IPS DF 6.9 (cell line): ENCODE results near the gene ACTG2.
"Not testable (repeated sequence)": the region's sequence is repeated elsewhere in the genome, so short reads cannot be mapped to it uniquely, and the experiment has no call there.

Source experiments
- DNase-seq: peaks from one replicate; pipeline ENCODE4 v3.0.0-alpha.2; 2013; ENCODE audit warnings: low read depth, low spot score
- H3K27ac ChIP-seq: one replicate; pipeline ENCODE4 v1.5.1; 2013; ENCODE audit warnings: low read length, control low read depth
- H3K27me3 ChIP-seq: 2 replicates; pipeline ENCODE4 v1.6.1; 2013; ENCODE audit warnings: mild to moderate bottlenecking, low read length; ENCODE audit not compliant: control insufficient read depth, insufficient read depth
- H3K36me3 ChIP-seq: 2 replicates; pipeline ENCODE4 v1.6.1; 2013; ENCODE audit warnings: low read length; ENCODE audit not compliant: control insufficient read depth, insufficient read depth
- H3K4me1 ChIP-seq: 2 replicates; pipeline ENCODE4 v1.6.1; 2013; ENCODE audit warnings: low read length; ENCODE audit not compliant: control insufficient read depth, insufficient read depth
- H3K4me3 ChIP-seq: 2 replicates; pipeline ENCODE4 v1.5.1; 2013; ENCODE audit warnings: mild to moderate bottlenecking, low read length
- H3K9me3 ChIP-seq: 2 replicates; pipeline ENCODE4 v1.6.1; 2013; ENCODE audit warnings: low read length, inconsistent platforms; ENCODE audit not compliant: control insufficient read depth, insufficient read depth
- whole genome bisulfite sequencing: extraction: QIAGEN DNeasy Blood & Tissue Kit; methylation state at CpG from one replicate; pipeline ENCODE4 v1.1.7; 2013; ENCODE audit warnings: mixed read lengths, missing lambda C conversion rate; ENCODE audit not compliant: insufficient read length, insufficient coverage; 5-methylcytosine and 5-hydroxymethylcytosine counted together

The ACTG2 gene

DNA sequence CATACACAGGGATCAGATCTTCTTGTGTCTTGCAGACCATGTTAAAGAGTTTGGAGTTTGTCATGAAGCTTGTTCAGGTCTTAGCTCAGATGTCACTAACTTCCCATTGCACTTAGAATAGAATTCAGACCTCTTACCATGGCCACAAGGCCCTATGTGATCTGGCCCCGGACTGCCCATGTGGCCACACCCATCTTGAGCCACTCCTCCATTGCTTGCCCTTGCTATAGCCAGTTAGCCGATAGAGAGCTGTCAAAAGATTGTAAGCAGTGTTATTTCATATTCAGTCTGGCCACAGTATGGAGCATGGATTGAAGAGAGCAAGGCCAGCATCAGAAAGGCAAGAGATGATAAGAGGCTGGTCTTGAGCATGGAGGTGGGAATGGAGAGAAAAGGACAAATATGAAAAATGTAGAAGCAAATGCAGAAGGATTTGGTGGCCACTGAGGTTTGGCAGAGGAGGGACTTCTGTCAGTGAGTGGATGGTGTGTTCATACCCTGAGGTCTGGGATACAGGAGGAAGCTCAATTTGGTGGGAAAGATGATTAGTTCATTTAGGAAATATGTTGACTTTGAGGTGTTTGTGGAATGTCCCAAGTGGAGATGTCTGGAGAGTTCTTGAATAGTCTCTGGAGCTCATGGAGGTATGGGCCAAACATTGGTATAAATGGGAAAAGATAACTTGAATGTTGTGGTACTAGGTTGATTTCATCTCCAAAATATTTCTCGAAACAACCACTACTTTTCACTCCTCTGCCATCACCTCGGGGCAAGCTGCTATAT, 44.5 kb downstream of the ACTG2 start:
- Histone ChIP-seq H3K4me1 (no peaks in the 10 kb centered on the region), H3K27me3 (no peaks in the 10 kb centered on the region), H3K4me3 (no peak overlapping the region), H3K27ac (no peak overlapping the region), H3K9me3 (no peaks in the 10 kb centered on the region), H3K36me3 (peaks cover 3% of the 10 kb centered on the region; the same call in 1 of the 2 replicates)
- no peak for DNase-seq
- WGBS: no CpG with 5 or more reads among the region's 4 CpGs

DNA sequence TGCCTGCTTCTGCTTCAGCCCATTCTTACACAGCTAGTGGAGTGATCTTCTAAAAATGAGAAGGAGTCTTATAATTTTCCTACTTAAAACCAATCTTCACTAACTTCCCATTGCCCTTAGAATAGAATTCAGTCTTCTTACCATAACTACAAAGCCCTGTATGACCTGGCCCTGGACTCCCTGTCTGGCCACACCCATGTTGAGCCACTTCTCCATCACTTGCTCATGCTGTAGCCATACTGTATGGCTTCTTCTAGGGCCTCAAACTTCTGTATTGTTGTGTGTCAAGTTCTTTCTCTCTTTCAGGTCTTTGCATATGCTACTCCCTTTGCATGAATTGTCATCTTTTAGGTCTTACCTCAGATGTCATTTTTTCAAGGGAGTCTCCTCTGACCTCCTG, 45.1 kb downstream of the ACTG2 start:
- no peak overlapping the region for H3K4me3 ChIP-seq
- H3K27ac ChIP-seq: no peak overlapping the region
- no peaks in the 10 kb centered on the region for H3K27me3 ChIP-seq
- H3K36me3 ChIP-seq: no peaks in the 10 kb centered on the region; the same call in 1 of the 2 replicates
- H3K4me1 ChIP-seq: no peaks in the 10 kb centered on the region
- no peak for DNase-seq
- H3K9me3 ChIP-seq: no peaks in the 10 kb centered on the region

DNA sequence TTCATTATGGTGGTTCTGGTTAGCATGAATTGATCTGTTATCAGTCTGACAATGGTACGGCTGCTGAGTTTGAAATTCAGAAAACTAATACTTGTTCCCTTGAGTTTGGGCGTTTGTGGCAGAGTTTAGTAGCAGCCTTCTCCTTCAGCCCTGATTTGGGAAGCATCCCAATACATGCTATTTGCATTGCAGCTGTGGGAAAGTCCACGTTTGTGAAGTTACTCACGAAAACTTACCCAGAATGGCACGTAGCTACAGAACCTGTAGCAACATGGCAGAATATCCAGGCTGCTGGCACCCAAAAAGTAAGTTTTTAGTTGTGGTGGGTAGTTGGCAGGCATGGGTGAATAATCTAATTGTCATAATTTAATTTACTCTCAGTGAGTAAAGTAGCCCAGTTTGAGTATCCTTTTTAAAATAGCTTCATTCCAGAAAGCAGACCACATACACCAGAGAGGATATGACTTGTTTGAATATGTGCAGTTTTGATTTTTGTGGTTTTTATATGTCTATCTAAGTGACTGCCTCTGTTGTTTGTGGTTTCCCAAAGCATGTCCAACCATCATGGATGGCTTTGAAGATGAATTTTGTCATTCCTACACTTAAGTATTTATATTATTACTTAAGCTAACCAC, 46.0 kb downstream of the ACTG2 start:
- no peaks in the 10 kb centered on the region for H3K27me3 ChIP-seq
- H3K4me3 ChIP-seq: no peak overlapping the region
- no peaks in the 10 kb centered on the region; the same call in 1 of the 2 replicates for H3K36me3 ChIP-seq
- DNase-seq: no peak
- H3K9me3 ChIP-seq: no peaks in the 10 kb centered on the region
- WGBS: no CpG with 5 or more reads among the region's 5 CpGs
- H3K27ac ChIP-seq: no peak overlapping the region
- no peaks in the 10 kb centered on the region for H3K4me1 ChIP-seq

DNA sequence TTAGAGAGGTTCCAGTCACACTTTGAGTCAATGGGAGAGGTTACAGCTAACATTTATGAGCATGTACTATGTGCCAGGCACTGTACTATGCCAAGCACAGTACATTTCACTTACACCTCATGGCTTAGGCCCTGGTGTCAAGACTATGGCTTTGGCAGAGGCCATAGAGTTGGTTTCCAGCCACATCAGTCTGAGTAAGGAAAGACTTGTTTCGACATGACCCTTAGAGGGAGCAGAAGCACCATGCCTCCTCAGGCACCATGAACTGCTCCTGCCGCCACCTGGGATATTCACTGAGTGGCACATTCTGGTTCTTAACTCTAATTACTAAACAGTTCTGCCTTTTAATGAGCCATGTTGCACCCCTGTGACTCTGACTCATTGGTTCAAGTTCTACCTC, 46.6 kb downstream of the ACTG2 start:
- no CpG with 5 or more reads among the region's 2 CpGs for WGBS
- Histone ChIP-seq H3K9me3 (no peaks in the 10 kb centered on the region), H3K27ac (no peak overlapping the region), H3K4me1 (no peaks in the 10 kb centered on the region), H3K4me3 (no peak overlapping the region), H3K36me3 (no peaks in the 10 kb centered on the region; the same call in 1 of the 2 replicates), H3K27me3 (no peaks in the 10 kb centered on the region)
- no peak for DNase-seq

DNA sequence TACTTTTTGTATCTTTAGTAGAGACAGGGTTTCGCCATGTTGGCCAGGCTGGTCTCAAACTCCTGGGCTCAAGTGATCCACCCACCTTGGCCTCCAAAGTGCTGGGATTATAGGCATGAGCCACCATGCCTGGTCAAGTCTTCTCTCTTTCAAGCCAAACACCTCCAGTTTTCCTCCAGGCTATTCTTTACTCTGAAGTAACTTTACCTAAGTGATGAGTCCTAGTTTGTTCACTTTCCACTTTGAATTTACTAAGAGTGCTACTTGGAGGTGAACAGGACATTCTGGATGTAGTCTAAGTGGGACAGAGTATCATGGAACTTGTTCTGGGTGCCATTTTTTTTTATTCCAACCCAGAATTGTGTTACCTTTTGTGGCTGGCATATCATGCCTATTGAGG, 47.3 kb downstream of the ACTG2 start:
- no CpG with 5 or more reads among the region's 1 CpG for WGBS
- not testable (repeated sequence) for H3K36me3 ChIP-seq, H3K4me1 ChIP-seq, H3K27me3 ChIP-seq, H3K4me3 ChIP-seq, DNase-seq, H3K9me3 ChIP-seq, H3K27ac ChIP-seq

DNA sequence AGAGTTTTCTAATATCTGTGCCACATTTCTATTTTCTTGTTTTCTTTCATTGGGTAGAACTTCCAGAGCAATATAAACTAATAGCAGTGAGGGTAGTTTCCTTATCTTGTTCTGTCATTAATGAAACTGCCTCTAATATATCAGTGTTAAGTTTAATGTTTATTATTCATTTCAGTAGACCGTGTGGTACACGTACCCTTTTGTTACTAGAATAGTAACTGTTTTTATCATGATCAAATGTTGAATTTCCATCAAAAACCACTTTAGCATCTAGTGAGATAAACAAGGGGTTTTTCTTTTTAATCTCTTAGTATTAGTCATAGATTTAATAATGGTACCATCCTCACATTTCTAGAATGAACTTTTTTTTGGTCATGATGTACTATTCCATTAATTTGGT, 49.9 kb downstream of the ACTG2 start:
- Histone ChIP-seq H3K27ac (no peak overlapping the region), H3K36me3 (peaks cover 7% of the 10 kb centered on the region; the same call in 1 of the 2 replicates), H3K4me3 (no peak overlapping the region), H3K9me3 (no peaks in the 10 kb centered on the region), H3K4me1 (no peaks in the 10 kb centered on the region), H3K27me3 (no peaks in the 10 kb centered on the region)
- no CpG with 5 or more reads among the region's 2 CpGs for WGBS
- no peak for DNase-seq

DNA sequence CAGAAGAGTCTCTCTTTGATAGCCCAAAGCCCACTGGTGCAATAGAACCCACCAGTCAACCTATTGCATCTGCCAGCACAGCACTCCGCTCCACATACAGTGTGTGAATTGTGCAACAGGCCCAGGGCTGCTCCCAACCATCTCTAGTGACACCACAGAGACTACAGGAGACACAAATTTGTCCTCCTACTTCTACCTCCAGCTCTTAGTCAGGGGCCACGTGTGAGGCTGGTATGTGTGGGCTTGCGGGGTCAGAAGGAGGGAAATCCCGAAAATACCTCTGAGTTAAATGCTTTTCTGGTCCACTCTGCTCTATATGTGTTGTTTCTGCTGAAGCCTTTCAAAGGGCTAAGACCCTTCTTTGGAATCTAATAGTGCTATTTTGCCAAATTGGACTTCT, 51.9 kb downstream of the ACTG2 start:
- H3K27me3 ChIP-seq: no peaks in the 10 kb centered on the region
- no peak for DNase-seq
- H3K4me1 ChIP-seq: no peaks in the 10 kb centered on the region
- H3K36me3 ChIP-seq: peaks cover 7% of the 10 kb centered on the region; the same call in 1 of the 2 replicates
- no peaks in the 10 kb centered on the region for H3K9me3 ChIP-seq
- WGBS: no CpG with 5 or more reads among the region's 4 CpGs
- H3K4me3 ChIP-seq: no peak overlapping the region; the same call in 1 of the 2 replicates
- H3K27ac ChIP-seq: no peak overlapping the region

DNA sequence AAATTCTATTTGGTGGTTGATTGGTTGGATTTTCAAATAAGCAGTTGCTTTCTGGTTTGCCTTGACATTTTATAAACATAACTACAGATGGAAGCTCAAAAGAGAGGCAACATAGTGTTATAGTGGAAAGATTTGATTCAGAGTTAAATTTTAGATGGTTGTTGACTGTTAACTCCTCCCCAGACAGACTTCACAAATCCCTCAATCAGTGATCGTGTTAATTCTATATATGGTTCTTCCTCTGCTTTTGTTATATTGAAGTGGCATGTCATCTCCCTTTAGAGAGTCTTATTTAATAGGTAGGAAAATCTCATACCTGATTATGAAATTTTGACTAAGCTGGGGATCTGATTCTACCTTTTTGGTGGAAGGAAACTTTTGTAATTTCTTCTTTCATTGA, 53.4 kb downstream of the ACTG2 start:
- no peak for DNase-seq
- H3K4me1 ChIP-seq: no peaks in the 10 kb centered on the region
- peaks cover 10% of the 10 kb centered on the region; the same call in 1 of the 2 replicates for H3K36me3 ChIP-seq
- no CpG with 5 or more reads among the region's 1 CpG for WGBS
- no peaks in the 10 kb centered on the region for H3K27me3 ChIP-seq
- no peak overlapping the region for H3K4me3 ChIP-seq
- H3K27ac ChIP-seq: no peak overlapping the region
- H3K9me3 ChIP-seq: no peaks in the 10 kb centered on the region

DNA sequence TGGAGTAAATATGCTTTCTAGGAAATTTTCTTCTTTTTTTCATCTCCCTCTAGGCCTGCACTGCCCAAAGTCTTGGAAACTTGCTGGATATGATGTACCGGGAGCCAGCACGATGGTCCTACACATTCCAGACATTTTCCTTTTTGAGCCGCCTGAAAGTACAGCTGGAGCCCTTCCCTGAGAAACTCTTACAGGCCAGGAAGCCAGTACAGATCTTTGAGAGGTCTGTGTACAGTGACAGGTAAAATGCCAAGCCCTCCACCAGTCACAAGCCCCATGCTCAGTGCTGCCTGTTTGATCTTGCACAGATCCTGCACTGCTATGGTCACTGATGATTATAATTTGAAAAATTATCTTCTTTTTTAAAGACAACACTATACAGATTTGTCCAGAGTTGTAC, 53.9 kb downstream of the ACTG2 start:
- no peak for DNase-seq
- Histone ChIP-seq H3K27me3 (no peaks in the 10 kb centered on the region), H3K4me3 (no peak overlapping the region), H3K4me1 (no peaks in the 10 kb centered on the region), H3K27ac (no peak overlapping the region), H3K36me3 (peaks cover 10% of the 10 kb centered on the region; the same call in 1 of the 2 replicates), H3K9me3 (no peaks in the 10 kb centered on the region)
- WGBS: no CpG with 5 or more reads among the region's 3 CpGs

DNA sequence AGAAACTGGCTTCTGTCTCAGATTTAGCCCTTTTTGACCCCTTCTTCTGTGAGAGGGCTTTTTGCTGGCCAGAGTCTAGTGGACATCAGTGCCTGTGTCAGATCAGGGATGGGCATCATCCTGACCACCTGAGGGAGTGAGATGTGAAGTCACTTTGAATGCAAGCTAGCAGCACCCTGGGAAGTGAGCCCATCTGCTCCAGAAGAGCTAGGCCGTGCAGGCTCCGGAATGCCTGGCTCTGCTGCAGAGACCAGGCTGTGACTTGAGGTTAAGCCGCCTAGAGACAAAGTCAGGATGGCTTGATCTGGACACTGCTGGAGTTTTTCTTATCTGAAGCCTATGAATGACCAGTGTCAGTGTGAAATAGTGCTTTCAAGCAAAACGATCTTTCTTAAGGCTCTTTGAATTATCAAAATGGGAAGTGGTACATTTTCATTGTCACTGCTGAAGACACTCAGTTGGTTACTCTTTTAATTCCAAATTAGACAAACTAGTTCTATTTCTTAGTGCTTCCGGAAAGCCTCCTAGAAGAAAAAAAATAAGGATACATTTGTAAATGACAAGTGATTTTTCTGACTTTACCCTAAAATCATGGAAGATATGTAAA, 54.7 kb downstream of the ACTG2 start:
- Histone ChIP-seq H3K27ac (no peak overlapping the region), H3K4me1 (no peaks in the 10 kb centered on the region), H3K27me3 (no peaks in the 10 kb centered on the region), H3K9me3 (no peaks in the 10 kb centered on the region), H3K36me3 (peaks cover 17% of the 10 kb centered on the region; the same call in 1 of the 2 replicates), H3K4me3 (no peak overlapping the region)
- WGBS: no CpG with 5 or more reads among the region's 5 CpGs
- no peak for DNase-seq
